Measurements from ENCODE around the gene CRB3. TPM values are rescaled to one million over a fixed set of nuclear protein-coding genes. Genes with fewer than 3 reads are reported as not detected.

The CRB3 gene
- total and polyA plus RNA-seq, 12 donors, result 0.28 TPM; not detected in 11

GRCh38 chr19:6482343-6482686 lies 18.2 kb downstream of the CRB3 start:
- no peaks in the 10 kb centered on the region for H3K9me3 ChIP-seq
- TF ChIP-seq, protein P1, sequence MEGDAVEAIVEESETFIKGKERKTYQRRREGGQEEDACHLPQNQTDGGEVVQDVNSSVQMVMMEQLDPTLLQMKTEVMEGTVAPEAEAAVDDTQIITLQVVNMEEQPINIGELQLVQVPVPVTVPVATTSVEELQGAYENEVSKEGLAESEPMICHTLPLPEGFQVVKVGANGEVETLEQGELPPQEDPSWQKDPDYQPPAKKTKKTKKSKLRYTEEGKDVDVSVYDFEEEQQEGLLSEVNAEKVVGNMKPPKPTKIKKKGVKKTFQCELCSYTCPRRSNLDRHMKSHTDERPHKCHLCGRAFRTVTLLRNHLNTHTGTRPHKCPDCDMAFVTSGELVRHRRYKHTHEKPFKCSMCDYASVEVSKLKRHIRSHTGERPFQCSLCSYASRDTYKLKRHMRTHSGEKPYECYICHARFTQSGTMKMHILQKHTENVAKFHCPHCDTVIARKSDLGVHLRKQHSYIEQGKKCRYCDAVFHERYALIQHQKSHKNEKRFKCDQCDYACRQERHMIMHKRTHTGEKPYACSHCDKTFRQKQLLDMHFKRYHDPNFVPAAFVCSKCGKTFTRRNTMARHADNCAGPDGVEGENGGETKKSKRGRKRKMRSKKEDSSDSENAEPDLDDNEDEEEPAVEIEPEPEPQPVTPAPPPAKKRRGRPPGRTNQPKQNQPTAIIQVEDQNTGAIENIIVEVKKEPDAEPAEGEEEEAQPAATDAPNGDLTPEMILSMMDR (IDR thresholded peaks at IDR 0.05), result no peak
- peak overlapping the region in 1 of 10 donors; percentile 95 for H3K27ac ChIP-seq
- WGBS, 2 donors, result 97 to 99% methylated on average over 8 of the region's 8 CpGs
- H3K4me3 ChIP-seq, result peak overlapping the region in 1 of 10 donors; percentile 66
- H3K36me3 ChIP-seq, result no peaks in the 10 kb centered on the region
- H3K4me1 ChIP-seq, result peaks cover 0 to 9% (median 0%) of the 10 kb centered on the region in 9 donors
- peaks cover 0 to 37% (median 20%) of the 10 kb centered on the region in 7 donors for H3K27me3 ChIP-seq
- no peak for ATAC-seq
- intact Hi-C loops (cut with DNase I), result no loop called here
- DNase-seq, result no peak

GRCh38 chr19:6483235-6483634 lies 19.2 kb downstream of the CRB3 start:
- ATAC-seq (no peak), DNase-seq (no peak)
- TF ChIP-seq, protein P1 (IDR thresholded peaks at IDR 0.05), result no peak
- H3K4me3 ChIP-seq, result no peak overlapping the region
- 16 to 24% methylated on average over 3 of the region's 3 CpGs for WGBS, 2 donors
- H3K36me3 ChIP-seq, result no peaks in the 10 kb centered on the region
- peaks cover 0 to 34% (median 19%) of the 10 kb centered on the region in 7 donors for H3K27me3 ChIP-seq
- H3K4me1 ChIP-seq, result peaks cover 0 to 9% (median 0%) of the 10 kb centered on the region in 9 donors
- H3K9me3 ChIP-seq, result no peaks in the 10 kb centered on the region
- intact Hi-C loops (cut with DNase I), result no loop called here
- no peak overlapping the region for H3K27ac ChIP-seq

DNA sequence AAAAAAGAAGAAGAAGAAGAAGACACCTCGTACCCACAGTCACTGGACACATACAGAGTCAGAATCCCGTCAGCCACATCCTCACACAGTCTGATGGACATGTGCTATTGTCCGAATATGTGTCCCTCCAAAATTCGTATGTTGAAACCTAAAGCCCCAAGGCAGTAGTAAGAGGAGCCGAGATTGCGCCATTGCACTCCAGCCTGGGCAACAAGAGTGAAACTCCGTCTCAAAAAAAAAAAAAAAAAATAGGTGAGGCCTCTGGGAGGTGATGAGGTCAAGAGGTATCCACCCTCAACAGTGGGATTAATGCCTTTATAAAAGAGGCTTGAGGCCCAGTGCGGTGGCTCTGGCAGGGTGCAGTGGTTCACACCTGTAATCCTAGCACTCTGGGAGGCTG lies 20.2 kb downstream of the CRB3 start:
- no peak overlapping the region for H3K27ac ChIP-seq
- H3K9me3 ChIP-seq, result no peaks in the 10 kb centered on the region
- TF ChIP-seq, protein P1 (IDR thresholded peaks at IDR 0.05), result no peak
- H3K27me3 ChIP-seq, result peaks cover 0 to 30% (median 13%) of the 10 kb centered on the region in 7 donors
- ATAC-seq, result no peak
- no peak for DNase-seq
- 88 to 90% methylated on average over 8 of the region's 8 CpGs for WGBS, 2 donors
- H3K4me3 ChIP-seq, result no peak overlapping the region
- H3K36me3 ChIP-seq, result no peaks in the 10 kb centered on the region
- H3K4me1 ChIP-seq, result peaks cover 0 to 9% (median 0%) of the 10 kb centered on the region in 9 donors
- intact Hi-C loops (cut with DNase I), result no loop called here

DNA sequence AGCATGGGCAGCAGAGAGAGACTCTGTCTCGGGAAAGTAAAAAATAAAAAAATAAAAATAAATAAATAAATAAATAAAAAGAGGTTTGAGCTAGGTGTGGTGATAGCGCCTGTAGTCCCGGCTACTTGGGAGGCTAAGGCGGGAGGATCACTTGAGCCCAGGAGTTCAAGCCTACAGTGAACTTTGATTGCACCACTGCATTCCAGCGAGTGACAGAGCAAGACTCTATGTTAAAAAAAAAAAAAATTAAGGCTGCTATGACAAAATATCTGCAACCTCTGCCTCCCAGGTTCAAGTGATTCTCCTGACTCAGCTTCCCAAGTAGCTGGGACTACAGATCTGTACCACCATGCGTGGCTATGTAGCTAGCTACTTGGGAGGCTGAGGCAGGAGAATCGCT lies 20.8 kb downstream of the CRB3 start:
- DNase-seq (no peak), ATAC-seq (no peak)
- Histone ChIP-seq H3K9me3 (no peaks in the 10 kb centered on the region), H3K4me1 (peaks cover 0 to 9% (median 0%) of the 10 kb centered on the region in 9 donors), H3K27ac (no peak overlapping the region), H3K4me3 (no peak overlapping the region), H3K36me3 (no peaks in the 10 kb centered on the region), H3K27me3 (peaks cover 0 to 26% (median 7%) of the 10 kb centered on the region in 7 donors)
- intact Hi-C loops (cut with DNase I), result no loop called here
- WGBS, 2 donors, result 88 to 93% methylated on average over 7 of the region's 7 CpGs
- TF ChIP-seq, protein P1 (IDR thresholded peaks at IDR 0.05), result no peak
